ENCODE results near the gene CLC. TPM values are rescaled to one million over a fixed set of nuclear protein-coding genes. Genes with fewer than 3 reads are reported as not detected.

The CLC gene
- total and polyA plus RNA-seq, 3 donors from 2014 or later = 0.61 TPM; not detected in 2

- intact Hi-C loops (cut with DNase I; ENCODE audit: low total_unique reads) = no loop called here
- Histone ChIP-seq H3K4me3 (no peak overlapping the region), H3K9me3 (no peaks in the 10 kb centered on the region), H3K27me3 (no peaks in the 10 kb centered on the region), H3K4me1 (no peaks in the 10 kb centered on the region), H3K36me3 (ENCODE audit: low read depth, missing control alignments) (no peaks in the 10 kb centered on the region), H3K27ac (no peak overlapping the region)
- 85 to 94% methylated on average over 1 of the region's 1 CpG for WGBS, 2 donors
- no peak for DNase-seq
- no peak for TF ChIP-seq POLR2A (IDR thresholded peaks at IDR 0.05)
- TF ChIP-seq CTCF (IDR thresholded peaks at IDR 0.05) = no peak
Observed at GRCh38 chr19:39740395-39740794, 2.6 kb upstream of the CLC start.

- no peak overlapping the region for H3K27ac ChIP-seq
- H3K27me3 ChIP-seq = no peaks in the 10 kb centered on the region
- no peak for DNase-seq
- H3K36me3 ChIP-seq (ENCODE audit: low read depth, missing control alignments) = no peaks in the 10 kb centered on the region
- H3K9me3 ChIP-seq = no peaks in the 10 kb centered on the region
- intact Hi-C loops (cut with DNase I; ENCODE audit: low total_unique reads) = no loop called here
- H3K4me1 ChIP-seq = no peaks in the 10 kb centered on the region
- TF ChIP-seq POLR2A (IDR thresholded peaks at IDR 0.05) = no peak
- no peak for TF ChIP-seq CTCF (IDR thresholded peaks at IDR 0.05)
- H3K4me3 ChIP-seq = no peak overlapping the region
- 28 to 49% methylated on average over 3 of the region's 3 CpGs for WGBS, 2 donors
Observed at GRCh38 chr19:39738814-39739213, 985 bp upstream of the CLC start.

- Histone ChIP-seq H3K4me3 (no peak overlapping the region), H3K4me1 (no peaks in the 10 kb centered on the region), H3K27me3 (no peaks in the 10 kb centered on the region), H3K9me3 (no peaks in the 10 kb centered on the region), H3K27ac (no peak overlapping the region), H3K36me3 (ENCODE audit: low read depth, missing control alignments) (no peaks in the 10 kb centered on the region)
- no peak for DNase-seq
- no peak for TF ChIP-seq POLR2A (IDR thresholded peaks at IDR 0.05)
- TF ChIP-seq CTCF (IDR thresholded peaks at IDR 0.05) = no peak
- 78 to 80% methylated on average over 3 of the region's 3 CpGs for WGBS, 2 donors
- intact Hi-C loops (cut with DNase I; ENCODE audit: low total_unique reads) = no loop called here
Observed at GRCh38 chr19:39737351-39737750, 478 bp downstream of the CLC start.

- H3K27ac ChIP-seq = no peak overlapping the region
- intact Hi-C loops (cut with DNase I; ENCODE audit: low total_unique reads) = no loop called here
- H3K36me3 ChIP-seq (ENCODE audit: low read depth, missing control alignments) = no peaks in the 10 kb centered on the region
- no peaks in the 10 kb centered on the region for H3K4me1 ChIP-seq
- no peaks in the 10 kb centered on the region for H3K27me3 ChIP-seq
- no peak for DNase-seq
- no peak overlapping the region for H3K4me3 ChIP-seq
- 59 to 63% methylated on average over 5 of the region's 5 CpGs for WGBS, 2 donors
- TF ChIP-seq POLR2A (IDR thresholded peaks at IDR 0.05) (no peak), CTCF (IDR thresholded peaks at IDR 0.05) (no peak)
- no peaks in the 10 kb centered on the region for H3K9me3 ChIP-seq
Observed at GRCh38 chr19:39736088-39736487, 1.7 kb downstream of the CLC start.

GRCh38 chr19:39735688-39736087 is 2.1 kb downstream of the CLC start:
- no peaks in the 10 kb centered on the region for H3K4me1 ChIP-seq
- DNase-seq = no peak
- H3K27ac ChIP-seq = no peak overlapping the region
- 67 to 75% methylated on average over 3 of the region's 3 CpGs for whole genome bisulfite sequencing, 2 donors
- H3K36me3 ChIP-seq (ENCODE audit: low read depth, missing control alignments) = no peaks in the 10 kb centered on the region
- TF ChIP-seq CTCF (IDR thresholded peaks at IDR 0.05) = no peak
- no peak for TF ChIP-seq POLR2A (IDR thresholded peaks at IDR 0.05)
- H3K4me3 ChIP-seq = no peak overlapping the region
- H3K9me3 ChIP-seq = no peaks in the 10 kb centered on the region
- H3K27me3 ChIP-seq = no peaks in the 10 kb centered on the region
- intact Hi-C loops (cut with DNase I; ENCODE audit: low total_unique reads) = no loop called here
